Prostate gland (tissue), 2 donors: ENCODE data around the gene LYRM4. TPM values are rescaled to one million over a fixed set of nuclear protein-coding genes. Genes with fewer than 3 reads are reported as not detected.

Experiments
- DNase-seq: peaks from one replicate; pipeline ENCODE4 v3.0.0-alpha.2; 2019; ENCODE audit warnings: low spot score
- H3K27ac ChIP-seq, 2 donors: fragments of 200-600 bp; sonication (generic); 2 replicates each; pipeline ENCODE4 v1.5.1; 2017 to 2019
- H3K27me3 ChIP-seq: fragments of 200-600 bp; sonication (generic); replicated peaks from 2 replicates; pipeline ENCODE4 v1.5.1; 2019; ENCODE audit not compliant: insufficient read depth
- H3K36me3 ChIP-seq, 2 donors: fragments of 200-600 bp; sonication (generic); 1 replicate in 1 of 2; 2 replicates in 1 of 2; pipeline versions ENCODE4 v1.5.1 to v1.8.1; 2017 to 2019
- H3K4me1 ChIP-seq: fragments of 200-600 bp; sonication (generic); replicated peaks from 2 replicates; pipeline ENCODE4 v1.5.1; 2019
- H3K4me3 ChIP-seq, 2 donors: fragments of 200-600 bp; sonication (generic); 2 replicates each; pipeline ENCODE4 v1.5.1; 2017 to 2019
- H3K9me3 ChIP-seq: fragments of 200-600 bp; sonication (generic); 2 replicates; pipeline ENCODE4 v1.5.1; 2017
- POLR2A ChIP-seq: fragments of 450-650 bp; IDR thresholded peaks from one replicate; pipeline ENCODE4 v1.6.1; 2016; ENCODE audit warnings: antibody characterized with exemption, mild to moderate bottlenecking
- POLR2AphosphoS5 ChIP-seq: sonication (generic); formaldehyde crosslinking; IDR thresholded peaks from one replicate; pipeline ENCODE4 v1.6.1; 2017; ENCODE audit warnings: antibody characterized with exemption
- WGBS: methylation state at CpG from one replicate; pipeline ENCODE4 v1.1.5; 2018; 5-methylcytosine and 5-hydroxymethylcytosine counted together
- intact Hi-C: fragments of 100-400 bp; cut with DNase I; formaldehyde crosslinking; loops from one replicate; pipeline ENCODE4 v1.14.2; 2022
- total RNA-seq, 2 donors: library from RNA; depleted of rRNA; stranded (reverse); fragments of >200 nt; gene quantifications; one replicate each; pipeline ENCODE4 v1.1.0, GENCODE V29; 2016
- TF ChIP-seq, protein P1 (sequence below), 4 experiments: fragments of 200-600 bp in 2 of 4; fragments of 450-650 bp in 2 of 4; sonication (generic) in 2 of 4; IDR thresholded peaks; 1 replicate in 3 of 4; 2 replicates in 1 of 4; pipeline ENCODE4 v1.5.1; 2016 to 2019; ENCODE audit warnings: antibody characterized with exemption in 4 of 4, mild to moderate bottlenecking in 2 of 4, moderate library complexity in 2 of 4

LYRM4 gene
- total RNA-seq, 2 donors from 2014 or later = 21.4 to 23.7 TPM

DNA sequence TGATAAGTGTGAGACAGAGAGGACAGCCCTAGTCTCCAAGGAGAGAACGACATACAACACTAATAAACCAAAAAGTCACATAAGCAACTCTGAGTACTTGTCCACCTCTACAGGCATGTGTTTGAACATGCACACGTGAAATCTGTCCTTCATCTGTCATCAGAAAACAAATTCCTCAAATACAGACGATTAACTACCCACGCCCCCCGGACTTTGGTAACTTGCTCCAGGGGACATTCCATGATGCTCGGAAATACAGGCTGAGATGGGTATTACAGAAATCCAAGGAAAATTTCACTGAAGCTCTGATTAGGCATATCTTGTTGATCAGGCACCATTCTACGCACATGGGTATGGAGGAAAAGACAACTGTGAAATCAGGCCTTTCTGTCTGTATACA lies 57.8 kb downstream of the LYRM4 start:
- Histone ChIP-seq H3K4me3 (no peak overlapping the region), H3K36me3 (no peaks in the 10 kb centered on the region), H3K4me1 (no peaks in the 10 kb centered on the region), H3K27ac (no peak overlapping the region), H3K9me3 (no peaks in the 10 kb centered on the region), H3K27me3 (no peaks in the 10 kb centered on the region)
- intact Hi-C loops = no loop called here
- no peak for DNase-seq
- TF ChIP-seq POLR2AphosphoS5 (no peak), POLR2A (no peak)
- TF ChIP-seq, protein P1, sequence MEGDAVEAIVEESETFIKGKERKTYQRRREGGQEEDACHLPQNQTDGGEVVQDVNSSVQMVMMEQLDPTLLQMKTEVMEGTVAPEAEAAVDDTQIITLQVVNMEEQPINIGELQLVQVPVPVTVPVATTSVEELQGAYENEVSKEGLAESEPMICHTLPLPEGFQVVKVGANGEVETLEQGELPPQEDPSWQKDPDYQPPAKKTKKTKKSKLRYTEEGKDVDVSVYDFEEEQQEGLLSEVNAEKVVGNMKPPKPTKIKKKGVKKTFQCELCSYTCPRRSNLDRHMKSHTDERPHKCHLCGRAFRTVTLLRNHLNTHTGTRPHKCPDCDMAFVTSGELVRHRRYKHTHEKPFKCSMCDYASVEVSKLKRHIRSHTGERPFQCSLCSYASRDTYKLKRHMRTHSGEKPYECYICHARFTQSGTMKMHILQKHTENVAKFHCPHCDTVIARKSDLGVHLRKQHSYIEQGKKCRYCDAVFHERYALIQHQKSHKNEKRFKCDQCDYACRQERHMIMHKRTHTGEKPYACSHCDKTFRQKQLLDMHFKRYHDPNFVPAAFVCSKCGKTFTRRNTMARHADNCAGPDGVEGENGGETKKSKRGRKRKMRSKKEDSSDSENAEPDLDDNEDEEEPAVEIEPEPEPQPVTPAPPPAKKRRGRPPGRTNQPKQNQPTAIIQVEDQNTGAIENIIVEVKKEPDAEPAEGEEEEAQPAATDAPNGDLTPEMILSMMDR (IDR thresholded peaks at IDR 0.05) = no peak
- 91% methylated on average over 7 of the region's 7 CpGs for WGBS

DNA sequence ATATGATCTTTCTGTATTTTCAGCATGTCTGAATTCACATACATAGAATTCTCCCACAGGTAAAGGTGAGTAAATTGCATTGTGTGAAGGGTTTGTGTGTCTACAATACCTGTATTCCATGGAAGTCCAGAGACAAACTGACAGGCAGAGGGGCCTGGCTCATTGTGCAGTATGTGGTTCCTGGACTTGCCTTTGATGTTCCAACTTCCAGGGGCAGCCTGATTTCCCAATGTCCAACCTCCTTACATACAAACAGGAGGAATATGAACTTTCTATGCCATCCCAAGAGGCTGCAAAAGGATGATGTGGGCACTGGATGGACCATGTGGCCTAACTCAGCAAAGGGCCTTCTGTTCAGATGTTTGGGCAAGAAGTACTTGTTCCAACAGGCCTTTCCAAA lies 58.5 kb downstream of the LYRM4 start:
- no peaks in the 10 kb centered on the region for H3K36me3 ChIP-seq
- no peaks in the 10 kb centered on the region for H3K4me1 ChIP-seq
- no peak for DNase-seq
- no peaks in the 10 kb centered on the region for H3K27me3 ChIP-seq
- intact Hi-C loops = no loop called here
- H3K27ac ChIP-seq = no peak overlapping the region
- H3K4me3 ChIP-seq = no peak overlapping the region
- no peak for TF ChIP-seq POLR2A
- no peak for TF ChIP-seq POLR2AphosphoS5
- TF ChIP-seq, protein P1 (IDR thresholded peaks at IDR 0.05) = no peak
- no peaks in the 10 kb centered on the region for H3K9me3 ChIP-seq

DNA sequence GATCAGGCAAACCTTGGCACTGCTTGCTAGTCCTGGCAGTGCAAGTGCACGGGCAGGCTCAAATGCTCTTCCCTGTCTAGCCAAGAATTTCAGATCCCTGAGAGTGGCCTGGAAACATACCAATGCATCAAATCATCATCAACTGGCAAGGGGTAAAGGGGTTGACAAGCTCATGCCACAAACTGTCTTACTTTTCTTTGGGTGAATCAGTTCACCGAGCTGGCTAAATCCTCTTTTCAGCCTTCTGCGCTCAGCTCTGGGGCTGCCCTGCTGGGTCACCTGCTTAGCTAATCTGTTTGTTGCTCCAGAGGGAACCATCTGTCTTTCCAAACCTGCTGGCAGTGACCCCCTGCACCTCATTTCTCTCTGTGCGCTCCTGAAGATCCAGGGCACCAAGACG lies 59.5 kb downstream of the LYRM4 start:
- no peaks in the 10 kb centered on the region for H3K27me3 ChIP-seq
- 85% methylated on average over 5 of the region's 5 CpGs for WGBS
- no peaks in the 10 kb centered on the region for H3K9me3 ChIP-seq
- H3K36me3 ChIP-seq = no peaks in the 10 kb centered on the region
- intact Hi-C loops = no loop called here
- no peaks in the 10 kb centered on the region for H3K4me1 ChIP-seq
- no peak overlapping the region for H3K27ac ChIP-seq
- H3K4me3 ChIP-seq = no peak overlapping the region
- no peak for TF ChIP-seq POLR2A
- TF ChIP-seq POLR2AphosphoS5 = no peak
- TF ChIP-seq, protein P1 (IDR thresholded peaks at IDR 0.05) = no peak
- no peak for DNase-seq

DNA sequence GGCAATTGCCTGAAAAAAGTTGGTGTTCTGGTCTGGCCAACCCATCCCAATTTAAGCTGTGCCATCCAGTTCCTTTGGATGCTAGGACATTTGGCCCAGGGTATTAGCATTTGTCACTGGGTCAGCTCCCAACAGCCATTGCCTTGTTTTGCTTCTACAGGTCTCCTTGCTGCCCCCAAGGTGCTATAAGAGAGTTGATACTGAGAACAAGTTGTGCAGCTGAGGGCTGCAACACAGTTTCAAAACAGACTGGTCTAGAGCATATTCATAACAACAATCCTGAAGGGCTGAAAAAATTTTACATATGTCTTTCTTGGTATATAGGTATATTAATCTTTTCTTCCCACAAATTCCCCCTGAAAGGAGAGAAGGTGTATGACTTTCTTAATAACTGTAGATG lies 61.0 kb downstream of the LYRM4 start:
- no peak overlapping the region for H3K4me3 ChIP-seq
- H3K9me3 ChIP-seq = no peaks in the 10 kb centered on the region
- H3K4me1 ChIP-seq = no peaks in the 10 kb centered on the region
- H3K36me3 ChIP-seq = no peaks in the 10 kb centered on the region
- intact Hi-C loops = no loop called here
- TF ChIP-seq, protein P1 (IDR thresholded peaks at IDR 0.05) = no peak
- TF ChIP-seq POLR2A (no peak), POLR2AphosphoS5 (no peak)
- DNase-seq = no peak
- H3K27me3 ChIP-seq = no peaks in the 10 kb centered on the region
- H3K27ac ChIP-seq = no peak overlapping the region

DNA sequence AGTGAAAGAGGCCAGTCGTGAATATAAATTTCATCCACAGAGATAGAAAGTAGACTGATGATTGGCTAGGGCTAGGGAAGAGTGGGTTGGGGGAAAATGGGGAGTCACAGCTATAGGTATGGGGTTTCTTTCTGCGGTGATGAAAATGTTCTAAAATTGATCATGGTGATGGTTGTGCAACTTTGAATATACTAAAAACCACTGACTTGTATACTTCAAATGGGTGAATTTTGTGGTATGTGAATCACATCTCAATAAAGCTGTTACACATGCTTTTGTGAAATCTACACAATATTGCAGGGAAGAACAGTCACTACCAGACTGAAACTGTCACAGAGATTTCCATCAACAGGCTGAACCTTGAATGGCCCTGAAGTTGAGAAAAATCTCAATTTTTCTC lies 61.5 kb downstream of the LYRM4 start:
- Histone ChIP-seq H3K27ac (no peak overlapping the region), H3K36me3 (no peaks in the 10 kb centered on the region), H3K4me1 (no peaks in the 10 kb centered on the region), H3K27me3 (no peaks in the 10 kb centered on the region), H3K4me3 (no peak overlapping the region), H3K9me3 (no peaks in the 10 kb centered on the region)
- DNase-seq = no peak
- TF ChIP-seq POLR2AphosphoS5 (no peak), POLR2A (no peak)
- TF ChIP-seq, protein P1 (IDR thresholded peaks at IDR 0.05) = no peak
- intact Hi-C loops = no loop called here
- WGBS = 95% methylated on average over 2 of the region's 2 CpGs
